ENCODE measurements around the gene PHKA1.
"Not testable (repeated sequence)": the region's sequence is repeated elsewhere in the genome, so short reads cannot be mapped to it uniquely, and the experiment has no call there.

The PHKA1 gene

DNA sequence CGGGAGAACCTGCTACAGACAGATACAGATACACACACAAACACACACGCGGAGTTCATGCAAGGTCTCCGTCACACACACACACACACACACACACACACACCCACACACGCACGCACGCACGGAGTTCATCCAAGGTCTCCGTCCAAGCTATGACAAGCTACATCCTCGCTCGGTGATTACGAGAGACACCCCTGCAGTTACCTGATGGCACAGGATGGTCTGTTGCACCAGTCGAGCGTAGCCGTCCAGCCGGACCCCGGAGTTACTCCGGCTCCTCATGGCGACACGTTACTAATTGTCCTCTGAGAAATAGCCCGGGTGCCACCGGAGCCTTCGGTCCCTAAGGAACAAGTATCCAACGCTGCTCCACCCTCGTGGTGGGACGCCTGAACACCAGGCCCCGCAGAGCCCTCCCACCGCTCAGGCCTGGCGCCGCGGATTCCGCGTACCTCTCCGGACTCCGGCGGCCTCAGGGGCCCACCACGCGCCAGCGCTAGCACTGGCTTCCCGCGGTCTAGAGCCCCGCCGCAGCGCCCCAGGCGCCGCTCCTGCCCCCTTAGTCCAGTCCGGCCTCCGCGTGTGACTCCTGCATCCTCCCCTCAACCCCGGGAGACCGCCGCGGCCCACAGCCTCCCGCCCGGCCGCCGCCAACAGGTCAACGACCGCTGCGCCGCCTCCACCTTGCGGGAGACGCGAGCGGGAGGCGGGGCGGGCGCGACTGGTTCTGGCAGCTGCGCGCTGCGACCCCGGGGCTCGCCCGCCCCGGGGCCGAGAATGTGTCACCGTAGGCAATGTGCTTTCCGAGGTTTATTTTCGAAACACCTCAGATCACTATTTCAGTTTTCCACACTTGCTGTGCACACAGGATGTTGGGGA lies at the start of gene PHKA1:
PHKA1 (minus strand) TSS at position 708 of the 879 bp plus-strand sequence; CDS start at position 282, 426 bp downstream.
- DNase-seq (ENCODE audit: low read depth in 2 of 2, low spot score in 1 of 2): not testable (repeated sequence)

DNA sequence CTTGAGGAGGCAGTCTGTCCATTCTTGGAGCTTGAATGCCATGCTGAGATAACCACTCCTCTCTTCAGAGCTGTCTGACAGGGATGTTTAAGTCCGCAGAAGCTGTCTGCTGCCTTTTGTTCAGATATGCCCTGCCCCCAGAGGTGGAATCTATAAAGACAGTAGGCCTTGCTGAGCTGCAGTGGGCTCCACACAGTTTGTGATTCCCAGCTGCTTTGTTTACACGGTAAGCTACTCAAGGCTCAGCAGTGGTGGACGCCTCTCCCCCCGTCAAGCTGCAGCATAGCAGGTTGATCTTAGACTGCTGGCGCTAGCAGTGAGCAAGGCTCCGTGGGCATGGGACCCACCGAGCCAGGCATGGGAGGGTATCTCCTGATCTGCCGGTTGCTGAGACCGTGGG lies 46.3 kb upstream of the PHKA1 start:
- not testable (repeated sequence) for DNase-seq (ENCODE audit: low read depth in 2 of 2, low spot score in 1 of 2)

DNA sequence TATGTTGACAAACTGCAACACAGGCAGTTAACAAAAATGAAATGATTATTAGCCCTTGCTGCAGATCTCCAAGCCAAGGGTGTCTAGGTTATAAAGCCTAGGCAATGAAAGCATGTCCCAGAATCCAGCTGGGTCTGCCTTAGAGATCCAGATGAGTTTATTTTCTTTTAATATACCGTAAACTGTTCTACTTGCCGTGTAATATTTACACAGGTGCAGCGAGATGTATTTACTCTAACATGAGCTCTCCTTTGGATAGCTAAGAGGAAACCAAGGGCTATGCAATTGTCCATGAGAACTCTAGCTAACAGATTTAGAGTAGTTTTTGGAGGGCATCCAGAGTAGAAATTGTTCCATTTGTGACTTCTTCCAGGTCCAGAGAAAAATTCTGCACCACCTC lies 34.4 kb upstream of the PHKA1 start:
- DNase-seq (ENCODE audit: low read depth in 2 of 2, low spot score in 1 of 2): not testable (repeated sequence)

DNA sequence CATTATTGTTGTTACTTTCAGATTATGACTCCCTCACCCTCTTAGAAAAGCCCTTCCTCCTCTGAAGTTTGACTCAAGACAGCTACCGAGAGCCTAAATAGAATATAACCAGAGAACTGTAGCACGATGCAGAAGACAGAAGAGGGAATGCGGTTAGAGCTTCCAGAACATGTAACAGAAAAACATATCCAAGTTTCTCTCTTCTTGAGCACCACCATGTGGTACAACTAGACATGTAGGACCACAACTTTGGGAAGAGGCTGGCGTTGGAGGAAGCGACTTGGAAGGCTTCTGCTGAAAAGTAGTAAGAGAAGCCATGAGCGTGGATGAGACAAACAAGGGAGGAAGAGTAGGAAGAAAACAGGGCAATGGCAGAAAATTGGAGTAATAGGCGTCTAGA lies 31.4 kb upstream of the PHKA1 start:
- DNase-seq (ENCODE audit: low read depth in 2 of 2, low spot score in 1 of 2): not testable (repeated sequence)

DNA sequence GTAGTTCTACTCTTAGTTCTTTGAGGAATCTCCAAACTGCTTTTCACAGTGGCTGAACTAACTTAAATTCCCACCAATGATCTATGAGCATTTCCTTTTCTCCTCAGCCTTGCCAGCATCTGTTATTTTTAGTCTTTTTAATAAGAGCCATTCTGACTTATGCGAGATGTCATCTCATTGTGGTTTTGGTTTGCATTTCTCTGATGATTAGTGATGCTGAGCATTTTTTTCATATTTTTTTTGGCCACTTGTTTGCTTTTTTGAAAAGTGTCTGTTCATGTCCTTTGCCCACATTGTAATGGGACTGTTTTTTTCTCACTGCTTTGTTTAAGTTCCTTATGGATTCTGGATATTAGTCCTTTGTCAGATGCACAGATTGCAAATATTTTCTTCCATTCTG lies 21.5 kb upstream of the PHKA1 start:
- no peak for DNase-seq (ENCODE audit: low read depth in 2 of 2, low spot score in 1 of 2)

DNA sequence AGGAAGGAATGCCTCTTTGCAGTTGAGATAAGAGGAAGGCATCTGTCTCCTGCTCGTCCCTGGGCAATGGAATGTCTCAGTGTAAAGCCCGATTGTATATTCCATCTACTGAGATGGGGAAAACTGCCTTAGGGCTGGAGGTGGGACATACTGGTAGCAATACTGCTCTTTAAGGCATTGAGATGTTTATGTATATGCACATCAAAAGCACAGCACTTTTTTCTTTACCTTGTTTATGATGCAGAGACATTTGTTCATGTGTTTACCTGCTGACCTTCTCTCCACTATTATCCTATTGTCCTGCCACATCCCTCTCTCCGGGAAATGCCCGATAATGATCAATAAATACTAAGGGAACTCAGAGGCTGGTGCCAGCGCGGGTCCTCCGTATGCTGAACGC lies 19.5 kb upstream of the PHKA1 start:
- not testable (repeated sequence) for DNase-seq (ENCODE audit: low read depth in 2 of 2, low spot score in 1 of 2)

DNA sequence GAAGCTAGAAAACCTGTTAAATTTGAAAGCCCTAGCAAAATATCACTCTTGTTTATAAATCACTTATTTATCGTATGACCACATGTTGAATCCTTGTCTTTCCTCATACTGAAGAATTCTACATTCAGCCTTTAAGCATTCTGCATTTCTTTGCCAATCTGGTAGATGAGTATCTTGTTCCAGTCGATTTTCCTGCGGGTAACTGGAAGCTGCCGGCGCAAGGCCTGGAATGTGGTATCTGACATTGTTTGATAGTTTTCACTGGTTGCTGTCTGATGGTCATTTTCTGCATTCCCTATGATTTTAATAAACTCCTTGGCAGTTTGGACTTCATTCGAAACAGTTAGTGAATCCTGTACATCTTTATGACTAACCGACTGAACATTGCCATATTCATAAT lies 13.7 kb upstream of the PHKA1 start:
- no peak for DNase-seq (ENCODE audit: low read depth in 2 of 2, low spot score in 1 of 2)

DNA sequence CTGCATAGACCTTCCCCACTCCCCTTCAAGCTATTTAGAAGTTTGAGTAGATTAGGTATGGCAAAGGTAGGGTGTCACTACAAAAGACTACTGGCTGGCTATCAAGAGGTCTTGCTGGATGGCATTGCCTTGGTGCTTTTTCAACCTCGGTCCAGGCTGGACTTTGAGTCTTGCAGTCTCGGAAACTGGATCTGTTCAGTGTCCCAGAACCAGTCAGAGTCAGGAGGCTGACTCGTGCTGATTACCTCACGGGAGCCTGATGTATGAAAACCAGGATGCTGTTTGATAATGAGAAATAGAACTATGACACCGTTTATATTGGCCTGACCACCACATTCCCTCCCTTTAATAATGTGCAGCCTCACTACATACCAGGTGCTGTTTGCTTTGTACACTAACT lies 2.7 kb upstream of the PHKA1 start:
- DNase-seq (ENCODE audit: low read depth in 2 of 2, low spot score in 1 of 2): no peak

DNA sequence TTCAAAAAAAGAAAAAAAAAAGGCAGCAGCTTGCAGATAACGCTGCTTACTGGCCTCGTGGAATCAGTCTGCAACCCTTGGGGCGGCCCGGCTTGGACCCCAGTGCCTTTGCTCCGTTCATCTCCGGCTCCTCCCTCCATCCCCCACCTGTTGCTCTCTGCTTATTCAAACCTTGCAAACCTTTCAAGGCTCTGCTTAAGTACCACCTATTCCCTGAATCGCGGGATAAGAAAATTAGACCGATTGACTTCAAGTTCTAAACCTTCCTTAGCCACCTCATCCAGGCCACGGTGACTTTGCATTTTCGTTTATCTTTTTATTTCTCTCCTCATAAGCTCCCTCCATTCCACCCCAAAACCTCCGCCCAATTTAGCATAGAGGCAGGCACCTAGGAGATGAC lies 1.4 kb upstream of the PHKA1 start:
- DNase-seq (ENCODE audit: low read depth in 2 of 2, low spot score in 1 of 2): no peak

DNA sequence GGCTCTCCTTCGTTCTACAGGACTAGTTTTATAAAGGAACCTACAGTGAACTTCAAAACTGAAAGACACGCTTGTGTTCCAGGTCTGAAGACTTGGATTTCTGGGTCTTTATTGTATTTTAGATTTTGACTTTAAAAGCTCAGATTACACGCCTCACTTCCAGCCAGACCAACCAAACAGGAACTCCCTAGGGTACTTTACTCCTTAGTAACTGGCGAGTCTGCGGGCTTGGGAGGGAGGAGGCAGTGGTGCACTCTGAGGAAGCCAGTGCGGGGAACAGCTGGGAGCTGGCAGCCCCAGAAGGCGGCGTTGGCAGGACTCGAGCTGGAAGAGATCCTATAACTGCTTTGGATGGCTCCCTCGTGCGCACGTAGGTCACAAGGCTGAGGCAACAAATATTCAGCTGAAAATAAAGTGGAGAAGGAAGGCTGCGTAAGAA lies 391 bp upstream of the PHKA1 start:
- no peak for DNase-seq (ENCODE audit: low read depth in 2 of 2, low spot score in 1 of 2)

DNA sequence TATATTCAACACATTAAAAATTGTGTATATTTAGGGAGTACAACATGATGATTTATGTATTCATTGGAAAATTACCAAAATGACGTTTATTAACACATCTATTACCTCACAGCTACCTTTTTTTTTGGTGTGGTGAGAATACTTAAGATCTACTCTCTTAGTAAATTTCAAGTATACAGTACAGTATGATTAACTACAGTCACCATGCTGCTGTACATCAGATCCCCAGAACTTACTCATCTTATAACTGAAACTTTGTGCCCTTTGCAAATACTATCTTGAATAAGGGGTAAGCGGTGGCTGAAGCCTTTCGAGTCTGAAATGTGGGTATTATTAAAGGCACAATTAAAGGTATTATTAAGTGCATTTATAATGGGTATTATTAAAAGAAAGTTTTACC lies 976 bp downstream of the PHKA1 start:
- DNase-seq (ENCODE audit: low read depth in 2 of 2, low spot score in 1 of 2): no peak

DNA sequence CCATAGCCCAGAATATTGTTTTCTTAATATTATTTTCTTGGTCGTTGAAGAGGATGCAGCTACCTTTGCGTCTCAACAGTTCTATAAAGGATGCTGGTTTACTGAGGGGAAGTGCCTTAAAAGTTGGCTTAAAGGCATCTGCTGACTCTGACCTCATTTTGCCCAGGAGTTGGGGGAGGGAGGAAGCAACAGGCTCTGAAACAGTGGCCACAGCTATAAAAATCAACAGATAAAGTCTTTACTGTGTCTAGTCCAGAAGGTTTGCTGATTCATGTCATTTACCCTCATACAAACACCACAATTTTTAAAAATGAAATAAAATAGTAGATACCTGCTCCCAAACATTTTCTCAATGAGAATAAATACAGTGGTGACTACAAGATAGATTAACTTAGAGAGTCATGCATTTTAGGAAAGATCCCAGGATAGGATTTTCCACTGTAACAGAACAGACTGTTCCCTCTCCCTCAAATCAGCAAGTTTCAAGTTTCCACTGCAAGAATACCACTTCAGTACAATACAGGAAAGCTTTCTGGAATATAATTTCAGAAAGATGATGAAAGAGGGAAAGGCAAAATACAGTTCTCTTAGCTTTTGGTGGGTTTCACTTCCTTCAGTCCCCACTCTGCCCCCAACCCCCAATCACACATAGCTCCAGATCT lies 1.9 kb downstream of the PHKA1 start:
- no peak for DNase-seq (ENCODE audit: low read depth in 2 of 2, low spot score in 1 of 2)

DNA sequence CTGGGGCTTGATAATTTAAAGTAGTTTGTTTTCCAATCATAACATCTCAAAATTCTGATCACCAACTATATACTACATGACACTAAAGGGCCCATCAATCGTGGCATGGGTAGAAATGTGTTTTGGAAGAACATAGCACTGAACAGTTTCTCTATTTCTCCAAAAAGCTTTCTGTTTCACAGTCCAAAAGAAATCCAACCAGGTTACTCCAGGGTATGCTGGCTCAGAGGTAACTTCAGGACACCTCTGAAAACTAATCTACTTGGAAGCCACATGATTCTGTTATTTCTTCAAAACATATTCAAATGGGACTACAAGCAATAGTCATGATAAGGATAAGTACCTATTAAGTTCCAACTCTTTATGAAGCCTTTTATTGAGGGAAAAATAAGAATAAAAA lies 8.3 kb downstream of the PHKA1 start:
- no peak for DNase-seq (ENCODE audit: low read depth in 2 of 2, low spot score in 1 of 2)

DNA sequence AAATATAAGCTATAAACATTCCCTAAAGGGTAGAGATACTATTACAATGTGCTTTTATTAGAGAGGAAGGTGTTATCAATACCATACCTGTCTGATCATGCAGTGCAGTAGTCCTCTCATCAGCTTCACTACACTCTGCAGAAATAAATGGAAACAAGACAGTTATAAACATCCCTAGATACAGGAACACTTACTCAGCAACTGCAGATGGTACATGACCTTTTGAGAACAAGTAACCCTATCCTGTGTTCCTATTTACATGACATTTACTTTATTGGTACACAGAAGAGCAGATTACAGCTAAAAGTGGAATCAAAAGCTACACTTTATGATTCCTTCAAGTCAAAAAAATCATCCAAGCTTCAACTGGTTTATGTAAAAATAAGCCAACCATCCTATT lies 9.0 kb downstream of the PHKA1 start:
- DNase-seq (ENCODE audit: low read depth in 2 of 2, low spot score in 1 of 2): no peak

DNA sequence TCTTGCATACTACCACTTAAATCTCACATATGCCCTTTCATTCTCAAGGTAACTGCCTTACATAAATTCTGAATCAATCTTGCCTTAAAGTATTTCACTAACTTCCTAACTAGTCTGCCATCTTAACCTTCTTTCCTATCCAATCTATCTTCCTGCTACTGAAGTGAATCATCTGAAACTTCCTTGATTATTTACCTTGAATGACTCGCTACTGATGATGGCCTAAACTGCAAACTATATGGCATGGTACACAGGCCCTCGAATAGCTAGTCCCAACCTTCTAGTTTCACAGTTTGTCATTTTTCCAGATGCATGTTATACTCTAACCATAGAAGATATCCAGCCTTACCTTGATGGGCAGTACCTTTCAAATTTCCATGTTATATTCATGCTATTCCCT lies 19.9 kb downstream of the PHKA1 start:
- no peak for DNase-seq (ENCODE audit: low read depth in 2 of 2, low spot score in 1 of 2)

DNA sequence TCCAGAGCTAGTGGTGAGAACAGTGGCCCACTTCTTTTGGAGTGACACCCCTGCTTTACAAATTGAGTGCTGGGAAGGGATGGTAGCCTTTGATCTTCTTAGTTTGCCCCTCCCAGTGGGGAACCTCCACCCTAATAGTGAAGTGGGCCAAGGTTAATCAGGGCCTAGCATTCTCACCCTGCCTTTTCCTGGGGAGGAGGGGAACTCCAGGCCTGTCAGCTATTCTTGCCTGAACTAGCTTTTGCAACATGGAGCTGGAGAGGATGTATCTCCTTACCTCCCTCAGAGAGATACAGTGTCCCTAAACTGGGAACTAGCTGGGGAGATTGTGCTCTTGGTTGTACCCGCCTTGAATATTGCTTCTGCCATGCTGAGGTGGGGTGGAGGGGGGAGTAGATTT lies 20.6 kb downstream of the PHKA1 start:
- DNase-seq (ENCODE audit: low read depth in 2 of 2, low spot score in 1 of 2): no peak

DNA sequence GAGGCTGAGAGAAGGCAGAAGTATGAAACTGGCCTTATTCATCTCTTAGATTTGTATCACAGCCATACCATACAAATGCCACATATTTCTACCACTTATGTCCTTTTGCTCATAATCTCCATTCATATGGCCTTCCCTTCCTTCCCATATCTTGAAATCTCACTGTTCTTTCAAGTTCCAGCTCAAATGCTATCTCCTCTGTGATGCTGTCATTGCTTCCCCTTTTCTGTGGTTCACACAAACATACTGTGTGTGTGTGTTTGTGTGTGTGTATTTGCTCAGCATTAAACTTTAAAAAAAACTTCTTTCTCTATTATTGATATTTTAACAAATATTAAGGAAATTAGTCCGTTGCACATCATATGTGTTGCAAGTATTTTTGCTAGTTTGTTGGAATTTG lies 26.7 kb downstream of the PHKA1 start:
- no peak for DNase-seq (ENCODE audit: low read depth in 2 of 2, low spot score in 1 of 2)

DNA sequence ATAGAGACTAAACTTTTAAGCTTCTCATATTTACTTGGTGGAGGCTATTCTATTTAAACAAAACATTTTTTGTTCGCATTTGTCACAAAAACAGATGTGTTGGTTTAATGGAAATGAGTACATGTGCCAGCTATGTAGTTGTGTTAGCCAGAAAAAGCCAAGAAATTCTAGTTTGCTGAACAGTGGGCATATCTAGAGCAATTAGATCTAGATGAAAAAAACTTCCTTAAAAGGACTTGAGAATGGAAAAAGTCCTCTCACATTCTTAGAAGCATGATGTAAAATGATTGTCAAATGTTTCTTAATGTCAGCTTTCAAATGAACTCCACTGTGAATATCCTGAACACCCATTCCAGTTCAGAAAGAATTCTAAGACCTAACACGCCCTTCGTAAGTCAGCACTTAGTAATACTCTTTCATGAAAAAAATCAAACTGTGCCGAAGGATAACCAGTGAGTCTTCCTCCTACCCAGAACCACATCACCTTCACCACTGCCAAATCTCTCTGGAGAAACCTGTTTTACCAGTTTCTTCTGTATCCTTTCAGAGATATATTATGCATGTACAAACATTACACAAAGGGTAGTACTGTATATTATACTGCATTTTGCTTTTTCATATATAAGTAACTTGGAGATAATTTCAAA lies 28.2 kb downstream of the PHKA1 start:
- no peak for DNase-seq (ENCODE audit: low read depth in 2 of 2, low spot score in 1 of 2)

DNA sequence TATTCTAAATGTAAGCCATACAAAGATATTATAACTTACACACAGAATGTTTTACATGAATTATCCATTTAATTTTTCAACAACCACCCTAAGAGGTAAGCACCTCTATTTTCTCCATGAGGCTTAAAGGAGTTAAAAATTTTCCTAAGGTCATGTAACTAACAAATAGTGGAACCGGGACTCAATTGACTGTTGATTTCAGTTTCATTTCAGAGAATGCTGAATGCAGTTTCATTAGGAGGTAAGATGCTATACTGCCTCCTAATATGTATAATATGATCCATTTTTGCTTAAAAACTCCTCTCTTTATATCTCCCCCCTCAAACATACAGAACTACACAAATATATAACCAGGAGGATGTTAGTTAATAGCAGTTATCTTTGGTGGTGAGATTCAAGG lies 29.1 kb downstream of the PHKA1 start:
- no peak for DNase-seq (ENCODE audit: low read depth in 2 of 2, low spot score in 1 of 2)

DNA sequence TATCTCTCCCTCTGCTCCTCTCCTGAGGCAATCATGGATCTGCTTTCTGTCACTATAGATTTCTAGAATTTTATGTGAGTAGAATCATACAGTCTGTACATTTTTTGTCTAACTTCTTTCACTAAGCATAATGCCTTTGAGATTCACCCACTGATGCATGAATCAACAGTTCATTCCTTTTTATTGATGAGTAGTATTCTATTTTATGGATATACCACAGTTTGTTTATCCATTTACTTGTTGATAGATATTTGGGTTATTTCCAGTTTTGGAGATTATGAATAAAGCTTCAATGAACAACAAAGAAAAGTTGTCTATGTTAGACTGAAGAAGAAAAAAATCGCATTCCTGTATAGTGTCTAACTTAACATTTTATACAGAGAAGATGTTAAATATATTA lies 30.5 kb downstream of the PHKA1 start:
- no peak for DNase-seq (ENCODE audit: low read depth in 2 of 2, low spot score in 1 of 2)

DNA sequence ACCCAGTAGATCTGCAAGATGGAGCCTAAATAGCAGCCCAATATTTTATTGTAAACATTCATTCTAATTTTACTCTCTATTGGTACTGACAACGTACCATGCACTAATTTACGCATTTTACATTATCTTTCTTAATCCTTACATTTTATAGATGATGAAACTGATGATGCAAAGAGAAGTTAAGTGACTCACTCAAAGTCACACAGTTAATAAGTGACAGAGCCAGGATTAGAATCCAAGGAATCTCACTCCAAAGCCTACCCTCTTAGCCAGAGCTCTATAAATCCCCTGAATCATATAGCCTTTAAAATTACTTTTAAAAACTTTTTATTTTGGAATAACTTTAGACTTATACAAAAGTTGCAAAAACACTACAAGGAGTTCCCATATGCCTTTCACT lies 37.6 kb downstream of the PHKA1 start:
- no peak for DNase-seq (ENCODE audit: low read depth in 2 of 2, low spot score in 1 of 2)

DNA sequence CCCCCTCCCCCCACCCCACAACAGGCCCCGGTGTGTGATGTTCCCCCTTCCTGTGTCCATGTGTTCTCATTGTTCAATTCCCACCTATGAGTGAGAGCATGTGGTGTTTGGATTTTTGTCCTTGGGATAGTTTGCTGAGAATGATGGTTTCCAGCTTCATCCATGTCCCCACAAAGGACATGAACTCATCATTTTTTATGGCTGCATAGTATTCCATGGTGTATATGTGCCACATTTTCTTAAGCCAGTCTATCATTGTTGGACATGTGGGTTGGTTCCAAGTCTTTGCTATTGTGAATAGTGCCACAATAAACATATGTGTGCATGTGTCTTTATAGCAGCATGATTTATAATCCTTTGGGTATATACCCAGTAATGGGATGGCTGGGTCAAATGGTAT lies 40.2 kb downstream of the PHKA1 start:
- not testable (repeated sequence) for DNase-seq (ENCODE audit: low read depth in 2 of 2, low spot score in 1 of 2)
